Measurements from ENCODE around the gene GRIN2C.

DNA sequence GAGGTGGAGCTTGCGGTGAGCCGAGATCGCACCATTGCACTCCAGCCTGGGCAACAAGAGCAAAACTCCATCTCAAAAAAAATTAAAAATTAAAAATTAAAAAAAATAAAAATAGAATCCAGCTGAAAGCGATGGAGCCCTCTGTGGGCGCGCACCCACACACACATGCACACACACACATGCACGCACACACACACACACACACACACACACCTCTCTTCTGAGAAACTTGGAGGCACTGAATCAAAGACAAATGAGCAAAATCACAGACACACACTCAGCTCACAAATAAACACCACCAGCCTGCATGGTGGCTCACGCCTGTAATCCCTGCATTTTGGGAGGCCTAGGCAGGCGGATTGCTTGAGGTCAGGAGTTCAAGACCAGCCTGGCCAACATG lies 43.3 kb upstream of the GRIN2C start:
- TF ChIP-seq, protein P1, sequence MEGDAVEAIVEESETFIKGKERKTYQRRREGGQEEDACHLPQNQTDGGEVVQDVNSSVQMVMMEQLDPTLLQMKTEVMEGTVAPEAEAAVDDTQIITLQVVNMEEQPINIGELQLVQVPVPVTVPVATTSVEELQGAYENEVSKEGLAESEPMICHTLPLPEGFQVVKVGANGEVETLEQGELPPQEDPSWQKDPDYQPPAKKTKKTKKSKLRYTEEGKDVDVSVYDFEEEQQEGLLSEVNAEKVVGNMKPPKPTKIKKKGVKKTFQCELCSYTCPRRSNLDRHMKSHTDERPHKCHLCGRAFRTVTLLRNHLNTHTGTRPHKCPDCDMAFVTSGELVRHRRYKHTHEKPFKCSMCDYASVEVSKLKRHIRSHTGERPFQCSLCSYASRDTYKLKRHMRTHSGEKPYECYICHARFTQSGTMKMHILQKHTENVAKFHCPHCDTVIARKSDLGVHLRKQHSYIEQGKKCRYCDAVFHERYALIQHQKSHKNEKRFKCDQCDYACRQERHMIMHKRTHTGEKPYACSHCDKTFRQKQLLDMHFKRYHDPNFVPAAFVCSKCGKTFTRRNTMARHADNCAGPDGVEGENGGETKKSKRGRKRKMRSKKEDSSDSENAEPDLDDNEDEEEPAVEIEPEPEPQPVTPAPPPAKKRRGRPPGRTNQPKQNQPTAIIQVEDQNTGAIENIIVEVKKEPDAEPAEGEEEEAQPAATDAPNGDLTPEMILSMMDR (IDR thresholded peaks at IDR 0.05; ENCODE audit: low read depth, low read length) = no peak
- TF ChIP-seq, protein P2, sequence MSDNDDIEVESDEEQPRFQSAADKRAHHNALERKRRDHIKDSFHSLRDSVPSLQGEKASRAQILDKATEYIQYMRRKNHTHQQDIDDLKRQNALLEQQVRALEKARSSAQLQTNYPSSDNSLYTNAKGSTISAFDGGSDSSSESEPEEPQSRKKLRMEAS (IDR thresholded peaks at IDR 0.05; ENCODE audit: low read depth, low read length) = no peak

Data from NB4 (cell line).